ENCODE results near the gene SLC16A12. TPM values are rescaled to one million over a fixed set of nuclear protein-coding genes. Genes with fewer than 3 reads are reported as not detected.

The SLC16A12 gene
- total and polyA plus RNA-seq, 12 donors = 1.8 to 3.6 (median 2.7) TPM

- DNase-seq (no peak), ATAC-seq (peak in 5 of 8 donors; percentile 33 to 70 (median 47))
- no peak overlapping the region for H3K4me3 ChIP-seq
- H3K4me1 ChIP-seq = peaks cover 0 to 20% (median 6%) of the 10 kb centered on the region in 9 donors
- H3K27ac ChIP-seq = peak overlapping the region in 9 of 10 donors; percentile 8 to 60 (median 51)
- WGBS, 2 donors = 59 to 67% methylated on average over 4 of the region's 4 CpGs
- H3K36me3 ChIP-seq = no peaks in the 10 kb centered on the region
- no peak for TF ChIP-seq CTCF (IDR thresholded peaks at IDR 0.05)
- H3K9me3 ChIP-seq = peaks cover 0 to 5% (median 0%) of the 10 kb centered on the region in 11 donors
- intact Hi-C loops (cut with DNase I) = no loop called here
- no peaks in the 10 kb centered on the region for H3K27me3 ChIP-seq
Measured at GRCh38 chr10:89503652-89504370, 31.6 kb downstream of the SLC16A12 start.

- Histone ChIP-seq H3K4me1 (peaks cover 0 to 20% (median 6%) of the 10 kb centered on the region in 9 donors), H3K27me3 (no peaks in the 10 kb centered on the region), H3K4me3 (no peak overlapping the region), H3K27ac (peak overlapping the region in 7 of 10 donors; percentile 8 to 60 (median 52)), H3K9me3 (peaks cover 0 to 5% (median 0%) of the 10 kb centered on the region in 11 donors), H3K36me3 (no peaks in the 10 kb centered on the region)
- ATAC-seq = no peak
- WGBS, 2 donors = 93 to 94% methylated on average over 3 of the region's 3 CpGs
- intact Hi-C loops (cut with DNase I) = no loop called here
- TF ChIP-seq CTCF (IDR thresholded peaks at IDR 0.05) = no peak
- no peak for DNase-seq
Measured at GRCh38 chr10:89503151-89503550, 32.2 kb downstream of the SLC16A12 start.

- ATAC-seq (peak in 5 of 8 donors; percentile 15 to 48 (median 34)), DNase-seq (no peak)
- intact Hi-C loops (cut with DNase I) = no loop called here
- Histone ChIP-seq H3K4me1 (peaks cover 0 to 20% (median 6%) of the 10 kb centered on the region in 9 donors), H3K36me3 (no peaks in the 10 kb centered on the region), H3K4me3 (no peak overlapping the region), H3K27me3 (no peaks in the 10 kb centered on the region), H3K27ac (peak overlapping the region in 4 of 10 donors; percentile 8 to 53 (median 49)), H3K9me3 (peaks cover 0 to 5% (median 0%) of the 10 kb centered on the region in 11 donors)
- 61 to 79% methylated on average over 1 of the region's 1 CpG for WGBS, 2 donors
- no peak for TF ChIP-seq CTCF (IDR thresholded peaks at IDR 0.05)
Measured at GRCh38 chr10:89502549-89502948, 32.8 kb downstream of the SLC16A12 start.

GRCh38 chr10:89494575-89494974 is 40.8 kb downstream of the SLC16A12 start:
- Histone ChIP-seq H3K4me3 (no peak overlapping the region), H3K4me1 (peaks cover 0 to 28% (median 6%) of the 10 kb centered on the region in 9 donors), H3K27me3 (no peaks in the 10 kb centered on the region), H3K27ac (peak overlapping the region; percentile 38 to 73 (median 60)), H3K36me3 (no peaks in the 10 kb centered on the region), H3K9me3 (no peaks in the 10 kb centered on the region)
- ATAC-seq (peak; percentile 26 to 85 (median 67)), DNase-seq (no peak)
- intact Hi-C loops (cut with DNase I) = no loop called here
- 48 to 59% methylated on average over 3 of the region's 3 CpGs for WGBS, 2 donors
- TF ChIP-seq CTCF (IDR thresholded peaks at IDR 0.05) = no peak
